Erythroblast (primary cell): Measurements from ENCODE around the gene DOK7.

Experiments
- GATA1 ChIP-seq: IDR thresholded peaks from 2 replicates; pipeline ENCODE4 v1.6.1; 2011; ENCODE audit warnings: low read depth, mild to moderate bottlenecking, control low read depth, low read length, moderate library complexity
- POLR2A ChIP-seq: IDR thresholded peaks from 2 replicates; pipeline ENCODE4 v1.6.1; 2011; ENCODE audit warnings: mild to moderate bottlenecking, low read length

DNA sequence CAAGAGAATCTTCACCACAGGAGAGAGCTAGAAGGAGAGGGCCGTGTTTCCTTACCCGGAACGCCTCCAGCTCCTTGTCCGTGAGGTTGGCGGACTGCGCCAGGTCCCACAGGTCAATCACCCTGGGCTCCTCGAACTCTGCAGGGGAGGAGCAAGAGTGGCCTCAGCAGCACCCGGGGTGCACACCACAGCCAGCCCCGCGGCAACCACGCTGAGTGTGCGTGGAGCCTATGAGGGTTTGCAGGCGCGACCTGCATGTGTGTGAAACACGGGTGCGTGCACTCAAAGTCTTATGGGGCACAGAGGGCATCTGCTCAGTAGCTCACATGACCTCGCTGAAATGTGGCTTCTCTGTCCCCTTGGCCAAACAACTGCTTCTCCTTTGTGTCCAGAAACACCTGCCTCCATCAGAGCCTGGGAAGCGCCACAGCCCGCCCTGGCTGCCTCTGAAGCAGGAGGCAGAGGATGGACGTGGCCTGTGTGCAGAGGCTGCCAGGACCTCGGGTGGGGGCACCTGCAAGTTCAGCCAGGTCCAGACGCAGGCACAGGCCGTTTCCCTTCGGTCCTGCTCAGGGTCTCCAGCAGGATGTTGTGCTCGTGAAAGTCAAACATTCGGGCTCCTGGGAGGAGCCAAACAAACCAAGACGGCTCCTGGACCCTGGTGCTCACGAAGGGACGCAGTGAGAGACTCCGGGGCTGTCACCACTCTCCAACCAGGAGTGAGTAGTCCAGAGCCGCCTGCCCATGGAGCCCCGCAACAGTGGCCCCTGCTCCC is 53.1 kb downstream of the DOK7 start:
- no peak for TF ChIP-seq POLR2A
- no peak for TF ChIP-seq GATA1
